ENCODE data around the gene DUSP9.

DUSP9 gene

GRCh38 chrX:153649178-153649914, 2.3 kb downstream of the DUSP9 start:
- peak; percentile 57 for DNase-seq (ENCODE audit: low spot score)

GRCh38 chrX:153649915-153650782, 3.1 kb downstream of the DUSP9 start:
- no peak for DNase-seq (ENCODE audit: low spot score)

DNA sequence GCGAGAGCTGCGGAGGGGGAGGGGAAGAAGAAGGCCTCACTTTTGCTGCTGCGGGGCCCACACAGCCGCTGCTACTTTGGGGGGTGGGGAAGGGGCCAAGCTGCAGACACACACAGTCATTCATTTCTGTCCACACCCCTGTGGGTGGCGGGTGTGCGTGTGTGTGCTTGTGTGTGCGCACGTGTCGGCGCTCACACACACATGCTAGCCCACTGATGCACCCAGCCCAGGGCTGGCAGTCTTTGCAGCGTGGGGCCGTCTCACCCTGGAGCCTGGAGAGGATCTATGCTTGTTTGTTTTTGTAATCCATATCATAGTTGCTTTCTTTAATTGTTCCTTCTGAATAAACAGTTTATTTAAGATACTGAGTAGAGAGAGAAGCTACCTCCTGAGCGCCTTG, 4.0 kb downstream of the DUSP9 start:
- DNase-seq (ENCODE audit: low spot score): no peak

GRCh38 chrX:153651540-153652079, 4.6 kb downstream of the DUSP9 start:
- no peak for DNase-seq (ENCODE audit: low spot score)

GRCh38 chrX:153653556-153653955, 6.6 kb downstream of the DUSP9 start:
- no peak for DNase-seq (ENCODE audit: low spot score)

DNA sequence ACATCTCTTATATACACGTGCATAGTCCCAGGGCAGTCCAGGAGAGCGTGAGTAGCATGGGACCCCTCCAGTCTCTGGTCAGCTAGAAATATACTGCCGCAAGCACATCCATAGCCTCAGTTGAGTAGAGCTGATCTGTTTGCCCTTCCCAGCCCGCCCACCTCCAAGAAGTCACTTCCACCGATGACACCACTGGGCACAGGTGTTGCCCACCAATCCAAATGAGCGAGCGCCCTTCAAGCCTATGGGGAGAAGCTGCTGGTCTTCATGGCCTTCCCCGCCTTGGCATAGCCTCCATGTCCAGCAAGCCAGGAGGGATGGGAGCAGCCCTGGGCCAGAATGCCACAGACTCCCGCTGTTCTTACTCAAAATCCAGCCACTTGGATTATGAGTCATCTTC, 10.2 kb downstream of the DUSP9 start:
- DNase-seq (ENCODE audit: low spot score): no peak

GRCh38 chrX:153659268-153659667, 12.3 kb downstream of the DUSP9 start:
- DNase-seq (ENCODE audit: low spot score): no peak

DNA sequence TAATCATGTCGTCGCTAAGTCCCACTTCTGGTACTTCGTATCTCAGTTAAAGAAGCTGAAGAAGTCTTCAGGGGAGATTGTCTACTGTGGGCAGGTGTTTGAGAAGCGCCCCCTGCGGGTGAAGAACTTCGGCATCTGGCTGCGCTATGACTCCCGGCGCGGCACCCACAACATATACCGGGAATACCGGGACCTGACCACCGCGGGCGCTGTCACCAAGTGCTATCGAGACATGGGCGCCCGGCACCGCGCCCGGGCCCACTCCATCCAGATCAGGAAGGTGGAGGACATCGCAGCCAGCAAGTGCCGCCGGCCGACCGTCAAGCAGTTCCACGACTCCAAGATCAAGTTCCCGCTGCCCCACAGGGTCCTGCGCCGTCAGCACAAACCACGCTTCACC, 15.3 kb downstream of the DUSP9 start:
- no peak for DNase-seq (ENCODE audit: low spot score)

- no peak for DNase-seq (ENCODE audit: low spot score)
These were observed 18.8 kb downstream of the DUSP9 start for GRCh38 chrX:153665726-153666306.

GRCh38 chrX:153667281-153667955, 20.4 kb downstream of the DUSP9 start:
- no peak for DNase-seq (ENCODE audit: low spot score)

- peak; percentile 85 for DNase-seq (ENCODE audit: low spot score)
These were observed 21.0 kb downstream of the DUSP9 start for GRCh38 chrX:153667956-153668396.

DNA sequence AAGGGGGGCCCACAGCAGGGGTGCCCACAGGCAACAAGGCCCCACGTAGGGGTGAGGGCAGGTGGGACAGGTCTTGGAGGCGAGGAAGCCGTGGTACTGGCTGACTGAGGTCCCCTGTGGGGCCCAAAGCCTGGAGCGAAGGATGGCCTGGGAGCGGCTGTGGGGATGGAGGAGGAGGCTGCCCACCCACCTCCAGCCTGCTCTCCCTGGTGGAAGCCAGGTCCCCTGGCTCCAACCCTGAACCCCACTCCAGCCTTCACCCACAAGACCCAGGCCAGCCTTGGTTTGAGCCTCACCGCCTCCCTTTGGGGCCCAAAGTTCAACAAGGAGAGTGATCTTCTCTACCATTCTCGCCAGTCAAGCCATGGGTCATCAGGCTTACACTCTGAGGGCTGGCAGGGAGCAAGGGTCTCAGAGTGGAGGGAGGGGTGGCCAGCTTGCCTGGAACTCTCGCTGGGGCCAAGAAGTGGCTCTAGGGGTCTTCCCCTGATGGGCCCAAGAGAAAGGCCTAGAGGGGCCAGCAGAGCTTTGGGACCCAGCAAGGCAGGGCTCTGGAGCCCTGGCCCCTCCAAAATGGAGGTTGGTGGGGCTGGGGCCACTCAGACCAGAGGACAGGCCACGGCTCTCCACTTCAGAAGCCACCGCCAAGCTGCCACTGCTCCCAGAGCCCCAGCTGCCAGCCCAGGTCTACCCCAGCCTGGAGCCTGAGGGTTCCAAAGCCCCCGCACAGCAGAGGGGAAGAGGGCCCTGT, 21.6 kb downstream of the DUSP9 start:
- DNase-seq (ENCODE audit: low spot score): no peak

DNA sequence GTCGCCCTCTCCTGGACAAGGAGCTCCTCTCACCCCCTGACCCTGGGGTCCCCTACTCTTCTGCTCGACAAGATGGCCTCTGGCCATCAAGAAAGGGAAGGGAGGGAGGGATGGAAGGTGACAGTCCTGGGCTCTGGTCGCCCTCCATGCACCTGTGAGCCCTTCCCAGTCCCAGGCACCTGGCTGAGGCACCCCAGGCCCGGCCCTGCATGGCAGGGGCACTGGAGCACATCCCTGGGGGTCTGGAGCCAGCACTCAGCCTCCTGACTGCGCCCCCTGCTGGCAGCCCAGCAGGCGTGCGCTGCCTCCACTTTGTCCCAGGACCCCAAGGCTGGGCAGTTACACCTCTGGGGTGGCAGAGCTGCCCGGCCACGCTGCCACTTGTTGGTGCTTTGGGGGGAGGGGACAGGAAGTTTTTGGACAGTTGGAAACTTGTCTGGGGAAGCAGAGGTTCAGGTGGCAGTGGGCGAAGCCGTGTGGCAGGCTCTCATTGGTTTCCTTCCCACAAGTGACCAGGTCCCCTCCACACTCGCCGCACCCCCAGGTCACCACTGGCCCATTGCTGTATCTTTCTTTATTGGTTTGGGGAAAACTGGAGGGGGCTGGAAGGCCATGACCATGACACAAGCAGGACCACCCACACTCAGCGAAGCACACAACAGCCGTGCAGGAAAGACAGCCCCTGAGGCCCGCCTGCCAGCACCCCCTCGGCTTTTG, 22.3 kb downstream of the DUSP9 start:
- DNase-seq (ENCODE audit: low spot score): peak; percentile 43

DNA sequence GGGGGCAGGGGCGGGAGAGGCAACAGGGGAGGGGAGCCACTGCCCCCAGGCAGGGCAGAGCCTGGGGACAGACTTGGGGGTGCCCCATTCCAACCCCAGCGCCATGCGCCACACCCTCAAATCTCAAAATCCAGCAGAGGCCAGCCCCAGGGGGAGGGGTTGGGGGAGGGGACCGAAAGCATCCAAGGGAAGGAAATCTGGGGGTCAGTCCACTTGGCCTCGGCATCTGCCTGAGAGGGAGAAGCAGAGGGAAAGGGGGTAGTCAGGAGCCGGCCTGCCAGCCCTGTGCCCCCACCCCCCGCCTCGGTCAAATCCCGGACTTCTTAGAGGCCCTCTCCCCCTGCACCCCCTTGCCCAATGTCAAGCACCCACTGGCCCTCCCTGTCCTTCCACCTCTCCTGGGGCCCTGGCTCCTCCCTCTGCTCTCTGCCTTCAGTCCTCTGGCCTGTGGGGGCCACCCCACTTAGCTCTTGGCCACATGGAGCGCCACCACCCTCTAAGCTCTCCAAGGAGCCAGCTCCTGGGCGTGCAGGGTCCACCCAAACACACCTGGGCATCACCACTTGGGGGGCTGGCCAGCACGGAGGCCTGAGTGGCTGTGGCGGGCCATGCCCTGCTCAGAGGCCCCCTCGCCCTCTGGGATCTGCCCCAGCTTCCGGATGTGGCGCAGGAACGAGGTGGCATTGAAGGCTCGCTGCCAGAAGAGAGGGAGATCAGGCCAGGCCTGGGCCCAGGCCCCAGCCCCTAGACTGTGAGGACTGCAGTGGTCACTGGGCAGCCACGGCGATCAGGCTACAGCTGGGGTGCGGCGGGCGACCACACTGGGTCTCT, 23.1 kb downstream of the DUSP9 start:
- no peak for DNase-seq (ENCODE audit: low spot score)

- DNase-seq (ENCODE audit: low spot score): no peak
These were observed 24.0 kb downstream of the DUSP9 start for GRCh38 chrX:153670748-153671588.

DNA sequence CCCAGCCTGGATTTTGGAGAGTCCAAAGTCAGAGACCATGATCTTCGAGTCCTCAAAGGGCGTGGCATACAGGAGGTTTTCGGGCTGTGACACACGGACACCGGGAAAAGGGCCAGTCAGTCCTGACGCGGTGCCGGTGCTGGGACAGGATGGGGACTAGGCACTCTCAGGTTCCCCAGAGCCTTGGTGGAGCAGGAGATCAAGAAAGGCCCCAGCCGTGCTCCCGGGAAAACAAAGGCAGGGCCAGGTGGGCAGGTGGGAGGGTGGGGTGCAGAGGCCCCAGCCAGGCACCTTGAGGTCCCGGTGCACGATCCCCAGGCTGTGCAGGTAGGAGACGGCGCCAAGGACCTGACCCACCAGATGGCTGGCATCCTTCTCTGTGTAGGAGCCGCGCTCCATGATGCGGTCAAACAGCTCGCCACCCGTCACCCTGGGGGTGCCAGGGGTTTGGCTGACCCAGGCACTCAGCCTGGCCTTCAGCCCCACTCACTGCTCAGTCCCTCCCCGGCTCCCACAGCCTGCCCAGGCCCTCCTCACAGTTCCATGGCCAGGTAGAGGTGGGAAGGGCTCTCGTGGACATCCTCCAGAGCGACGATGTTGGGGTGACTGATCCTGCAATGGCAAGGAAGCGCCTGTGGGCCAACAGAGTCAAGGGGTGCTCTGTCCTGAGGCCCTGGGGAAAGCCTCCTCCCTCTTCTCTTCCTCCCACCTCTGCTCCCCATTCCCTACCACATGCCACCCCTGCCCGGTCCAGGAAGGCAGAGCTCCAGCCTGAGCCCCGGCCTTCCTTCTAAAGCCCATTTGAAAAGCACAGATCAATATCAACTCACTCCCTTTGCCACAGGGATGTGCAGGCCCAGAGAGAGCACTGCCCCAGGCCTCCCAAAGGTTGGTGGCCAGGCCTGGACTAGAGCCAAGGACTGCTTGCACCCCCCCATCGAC, 24.9 kb downstream of the DUSP9 start:
- DNase-seq (ENCODE audit: low spot score): no peak

DNA sequence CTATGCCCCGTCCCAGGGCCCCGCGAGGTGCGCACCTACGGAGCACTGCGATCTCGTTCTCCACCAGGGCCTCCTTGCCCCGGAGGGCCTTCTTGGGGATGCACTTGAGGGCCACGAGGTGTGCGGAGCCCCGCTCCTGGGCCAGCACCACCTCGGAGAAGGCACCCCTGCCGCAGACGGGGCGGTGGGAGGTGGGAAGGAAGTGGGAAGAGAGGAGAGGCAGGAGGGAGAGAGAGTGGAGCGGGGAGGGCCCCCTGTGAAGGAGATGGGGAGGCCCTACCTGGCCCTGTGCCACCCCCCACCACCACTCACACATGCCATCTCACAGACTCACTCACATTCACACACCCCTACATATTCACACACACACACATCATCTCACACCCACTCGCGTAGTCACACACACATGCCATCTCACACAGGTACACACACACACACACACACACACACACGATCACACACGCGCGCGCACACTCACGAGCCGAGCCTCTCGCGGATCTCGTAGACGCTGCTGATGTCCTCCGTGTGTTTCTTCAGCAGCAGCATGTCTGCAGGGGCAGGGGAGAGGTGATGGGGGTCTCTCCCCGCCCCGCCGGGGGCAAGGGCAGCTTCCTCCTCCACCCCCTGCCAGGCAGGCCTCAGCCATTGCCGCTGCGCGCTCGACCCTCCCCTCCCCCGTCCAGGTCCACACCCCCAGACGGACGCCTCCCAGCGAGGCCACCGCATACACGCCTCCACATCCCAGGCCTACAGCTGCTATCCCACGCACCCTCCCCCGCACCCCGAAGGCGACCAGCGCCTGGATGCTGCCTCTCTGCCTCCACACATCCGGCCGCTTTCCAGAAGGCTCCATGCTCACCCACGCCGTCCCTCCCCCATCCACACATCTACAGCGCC, 25.8 kb downstream of the DUSP9 start:
- DNase-seq (ENCODE audit: low spot score): no peak
